ENCODE results near the gene CTNNAL1. TPM values are rescaled to one million over a fixed set of nuclear protein-coding genes. Genes with fewer than 3 reads are reported as not detected.

Gene CTNNAL1
- polyA plus RNA-seq, 1 donor (not counting 4 experiments of a cell fraction or from before 2014, with no cell fraction given): 112 TPM

GRCh38 chr9:108956022-108956630 lies 57.2 kb downstream of the CTNNAL1 start:
- TF ChIP-seq EZH2 (IDR thresholded peaks at IDR 0.05; ENCODE audit: low read length) (no peak), CTCF (optimal IDR thresholded peaks at IDR 0.05 in 1 of 3, IDR thresholded peaks at IDR 0.05 in 1 of 3, conservative IDR thresholded peaks at IDR 0.05 in 1 of 3; ENCODE audit: extremely low read depth in 1 of 3, insufficient read depth in 2 of 3, low read length in 3 of 3) (no peak)
- Histone ChIP-seq H3K79me2 (ENCODE audit: control insufficient read depth, insufficient read depth, low read length) (no peaks in the 10 kb centered on the region), H4K20me1 (ENCODE audit: control insufficient read depth, extremely low read depth, insufficient read depth, low read length) (no peaks in the 10 kb centered on the region), H3K27ac (ENCODE audit: control insufficient read depth, insufficient read depth, low read length) (no peak overlapping the region), H3K4me1 (ENCODE audit: control insufficient read depth, extremely low read depth, insufficient read depth, low read length) (no peaks in the 10 kb centered on the region), H2AFZ (ENCODE audit: control insufficient read depth, low read length) (no peak overlapping the region), H3K9me1 (ENCODE audit: control insufficient read depth, extremely low read depth, insufficient read depth, low read length) (no peaks in the 10 kb centered on the region), H3K9me3 (ENCODE audit: control insufficient read depth, low read depth, low read length) (no peaks in the 10 kb centered on the region), H3K27me3 (ENCODE audit: control insufficient read depth, extremely low read depth, insufficient read depth, low read length) (no peaks in the 10 kb centered on the region), H3K36me3 (ENCODE audit: control insufficient read depth in 2 of 2, extremely low read depth in 1 of 2, insufficient read depth in 2 of 2, low read length in 2 of 2) (peaks cover 5 to 11% of the 10 kb centered on the region in 2 experiments), H3K4me3 (ENCODE audit: control insufficient read depth in 2 of 3, extremely low read depth in 1 of 3, insufficient read depth in 2 of 3, low read depth in 1 of 3, low read length in 3 of 3) (no peak overlapping the region), H3K9ac (ENCODE audit: control insufficient read depth, extremely low read depth, insufficient read depth, low read length) (no peak overlapping the region), H3K4me2 (ENCODE audit: control insufficient read depth, extremely low read depth, insufficient read depth, low read depth, low read length) (no peak overlapping the region)
- FAIRE-seq (no peak), DNase-seq (ENCODE audit: low read depth, low spot score) (no peak)
- dilution Hi-C loops (cut with MboI; ENCODE audit: extremely low pct_ligation_motif_present, low sequenced_read_pairs): no loop called here

- no peak overlapping the region for H3K27ac ChIP-seq (ENCODE audit: control insufficient read depth, insufficient read depth, low read length)
- H3K4me2 ChIP-seq (ENCODE audit: control insufficient read depth, extremely low read depth, insufficient read depth, low read depth, low read length): no peak overlapping the region
- no peak for DNase-seq (ENCODE audit: low read depth, low spot score)
- H3K9me3 ChIP-seq (ENCODE audit: control insufficient read depth, low read depth, low read length): no peaks in the 10 kb centered on the region
- no peaks in the 10 kb centered on the region for H3K27me3 ChIP-seq (ENCODE audit: control insufficient read depth, extremely low read depth, insufficient read depth, low read length)
- no peak overlapping the region for H2AFZ ChIP-seq (ENCODE audit: control insufficient read depth, low read length)
- H3K9me1 ChIP-seq (ENCODE audit: control insufficient read depth, extremely low read depth, insufficient read depth, low read length): no peaks in the 10 kb centered on the region
- FAIRE-seq: no peak
- no peaks in the 10 kb centered on the region for H3K4me1 ChIP-seq (ENCODE audit: control insufficient read depth, extremely low read depth, insufficient read depth, low read length)
- H3K79me2 ChIP-seq (ENCODE audit: control insufficient read depth, insufficient read depth, low read length): no peaks in the 10 kb centered on the region
- dilution Hi-C loops (cut with MboI; ENCODE audit: extremely low pct_ligation_motif_present, low sequenced_read_pairs): no loop called here
- H3K36me3 ChIP-seq (ENCODE audit: control insufficient read depth in 2 of 2, extremely low read depth in 1 of 2, insufficient read depth in 2 of 2, low read length in 2 of 2): peaks cover 0 to 6% of the 10 kb centered on the region in 2 experiments
- H3K4me3 ChIP-seq (ENCODE audit: control insufficient read depth in 2 of 3, extremely low read depth in 1 of 3, insufficient read depth in 2 of 3, low read depth in 1 of 3, low read length in 3 of 3): no peak overlapping the region
- no peak overlapping the region for H3K9ac ChIP-seq (ENCODE audit: control insufficient read depth, extremely low read depth, insufficient read depth, low read length)
- no peak for TF ChIP-seq EZH2 (IDR thresholded peaks at IDR 0.05; ENCODE audit: low read length)
- TF ChIP-seq CTCF (optimal IDR thresholded peaks at IDR 0.05 in 1 of 3, IDR thresholded peaks at IDR 0.05 in 1 of 3, conservative IDR thresholded peaks at IDR 0.05 in 1 of 3; ENCODE audit: extremely low read depth in 1 of 3, insufficient read depth in 2 of 3, low read length in 3 of 3): peak in 2 of 3 experiments; percentile 40 to 50
- H4K20me1 ChIP-seq (ENCODE audit: control insufficient read depth, extremely low read depth, insufficient read depth, low read length): no peaks in the 10 kb centered on the region
Observed at GRCh38 chr9:108953983-108954574, 59.2 kb downstream of the CTNNAL1 start.
